HepG2 (cell line): ENCODE measurements around the gene IGFBP6. TPM values are rescaled to one million over a fixed set of nuclear protein-coding genes. Genes with fewer than 3 reads are reported as not detected.

ENCODE experiments used
- ATAC-seq: fragments of 200-7000 bp; cut with Tn5 transposase; 3 replicates; pipeline ENCODE4 v1.9.1; 2020; ENCODE audit warnings: mild to moderate bottlenecking, moderate library complexity
- BruUV-seq: library from RNA; stranded (reverse); fragments of 400-500 nt; replicated peaks from 2 replicates; lab custom pipeline; 2021; lab: Mats Ljungman, UMichigan
- CTCF ChIA-PET: fragments of 300-600 bp; formaldehyde crosslinking; extraction: SDS; loops from one replicate; lab custom pipeline; 2021; ENCODE audit warnings: low total read pairs, inconsistent platforms, low intra/inter-chr PET ratio; lab: Yijun Ruan, JAX
- POLR2A ChIA-PET: fragments of 350-600 bp; sonication (Branson Sonifier 250); formaldehyde crosslinking; loops from one replicate; lab custom pipeline; 2020; ENCODE audit warnings: antibody characterized with exemption, inconsistent platforms; lab: Yijun Ruan, JAX
- DNase-seq: peaks from one replicate; pipeline ENCODE4 v3.0.0-alpha.2; 2015; ENCODE audit warnings: low spot score
- FAIRE-seq: peaks from 3 replicates; lab custom pipeline; 2011; peaks lifted over from hg19 to GRCh38; lab: Jason Lieb, UNC
- H2AFZ ChIP-seq: one replicate; pipeline ENCODE4 v1.6.1; 2011; ENCODE audit warnings: low read length, inconsistent platforms
- H3K27ac ChIP-seq: fragments of 300-600 bp; 3 replicates; pipeline ENCODE4 v1.8.0; 2011; ENCODE audit warnings: mixed run types, mild to moderate bottlenecking, mixed read lengths, low read length, inconsistent platforms; ENCODE audit not compliant: insufficient read depth; ENCODE audit errors: extremely low read length
- H3K27me3 ChIP-seq, 2 experiments: fragments of 200-600 bp in 1 of 2; 2 replicates in 1 of 2; 3 replicates in 1 of 2; pipeline versions ENCODE4 v1.6.0 to v1.8.0; 2011; ENCODE audit warnings: low read length in 2 of 2, mild to moderate bottlenecking in 2 of 2, moderate library complexity in 2 of 2, inconsistent platforms in 1 of 2; ENCODE audit not compliant: insufficient read depth in 2 of 2, control insufficient read depth in 1 of 2
- H3K36me3 ChIP-seq, 2 experiments: fragments of 200-600 bp in 1 of 2; replicated peaks in 1 of 2; 2 replicates in 1 of 2; 3 replicates in 1 of 2; pipeline versions ENCODE4 v1.5.1 to v1.8.0; 2011; ENCODE audit warnings: low read length in 2 of 2, inconsistent platforms in 1 of 2; ENCODE audit not compliant: insufficient read depth in 2 of 2, control insufficient read depth in 1 of 2
- H3K4me1 ChIP-seq: 2 replicates; pipeline ENCODE4 v1.5.1; 2012; ENCODE audit warnings: low read length, inconsistent platforms; ENCODE audit not compliant: insufficient read depth
- H3K4me2 ChIP-seq: 2 replicates; pipeline ENCODE4 v1.6.0; 2011; ENCODE audit warnings: low read depth, low read length, inconsistent platforms
- H3K4me3 ChIP-seq, 3 experiments: fragments of 200-600 bp in 1 of 3; sonication (generic), shearing (Covaris generic) in 1 of 3; replicated peaks in 1 of 3; 2 replicates each; pipeline ENCODE4 v1.5.1; 2011 to 2016; ENCODE audit warnings: low read length in 3 of 3, inconsistent platforms in 2 of 3, low read depth in 2 of 3, mild to moderate bottlenecking in 2 of 3, control low read depth in 1 of 3, mixed read lengths in 1 of 3; ENCODE audit not compliant: insufficient read depth in 1 of 3
- H3K79me2 ChIP-seq: one replicate; pipeline ENCODE4 v1.6.1; 2011; ENCODE audit warnings: low read length, inconsistent platforms; ENCODE audit not compliant: insufficient read depth
- H3K9ac ChIP-seq: 2 replicates; pipeline ENCODE4 v1.6.0; 2011; ENCODE audit warnings: mild to moderate bottlenecking, low read depth, low read length, inconsistent platforms; ENCODE audit not compliant: insufficient read depth
- H3K9me3 ChIP-seq: 2 replicates; pipeline ENCODE4 v1.5.1; 2012; ENCODE audit warnings: mild to moderate bottlenecking, low read length
- H4K20me1 ChIP-seq: 2 replicates; pipeline ENCODE4 v1.6.0; 2011; ENCODE audit warnings: inconsistent platforms, mild to moderate bottlenecking, low read length, moderate library complexity; ENCODE audit not compliant: insufficient read depth
- ELF3 ChIP-seq: IDR thresholded peaks from 2 replicates; pipeline ENCODE4 v1.6.1; 2016; ENCODE audit warnings: missing genetic modification reagents, missing compliant biosample characterization
- MAF1 ChIP-seq: sonication (generic); formaldehyde crosslinking; IDR thresholded peaks from 2 replicates; pipeline ENCODE4 v1.5.0; 2020; ENCODE audit warnings: missing genetic modification reagents, borderline replicate concordance
- NFRKB ChIP-seq: fragments of 450-650 bp; IDR thresholded peaks from 2 replicates; pipeline ENCODE4 v1.6.1; 2017
- PRDM15 ChIP-seq: sonication (generic); formaldehyde crosslinking; IDR thresholded peaks from 2 replicates; pipeline ENCODE4 v1.4.0; 2020; ENCODE audit warnings: missing genetic modification reagents
- ZNF331 ChIP-seq: sonication (generic); formaldehyde crosslinking; IDR thresholded peaks from 2 replicates; pipeline ENCODE4 v1.4.0; 2020; ENCODE audit warnings: missing genetic modification reagents
- ZNF335 ChIP-seq: sonication (generic); formaldehyde crosslinking; IDR thresholded peaks from 2 replicates; pipeline ENCODE4 v1.4.0; 2020; ENCODE audit warnings: missing genetic modification reagents
- ZNF550 ChIP-seq: sonication (generic); formaldehyde crosslinking; IDR thresholded peaks from 2 replicates; pipeline ENCODE4 v1.4.0; 2020; ENCODE audit warnings: mild to moderate bottlenecking, missing genetic modification reagents, borderline replicate concordance
- ZNF777 ChIP-seq: sonication (generic); formaldehyde crosslinking; IDR thresholded peaks from 2 replicates; pipeline ENCODE4 v1.4.0; 2020; ENCODE audit warnings: missing genetic modification reagents
- WGBS: methylation state at CpG from one replicate; pipeline ENCODE4 v1.1.6; 2017; ENCODE audit warnings: low lambda C conversion rate; 5-methylcytosine and 5-hydroxymethylcytosine counted together
- in situ Hi-C: cut with HindIII; loops from 2 replicates; pipeline ENCODE4 v1.10.0; 2017; ENCODE audit warnings: low pct_unique_long_range_greater_than_20kb; ENCODE audit not compliant: extremely low pct_ligation_motif_present
- intact Hi-C: fragments of 100-400 bp; cut with micrococcal nuclease; formaldehyde crosslinking; loops from one replicate; pipeline ENCODE4 v1.10.0; 2022; ENCODE audit not compliant: unreplicated experiment
- polyA plus RNA-seq, 8 experiments: library from polyadenylated mRNA; depleted of rRNA in 3 of 8; stranded (reverse) in 7 of 8; unstranded in 1 of 8; fragments of >200 nt; fragmentation: Illumina TruSeq in 4 of 8; extraction: Trizol in 4 of 8; gene quantifications; 2 replicates each; pipeline versions ENCODE4 v1.2.1 to v1.2.3, GENCODE V29; 2011 to 2016; ENCODE audit warnings: low read depth in 4 of 8, missing spikeins in 1 of 8, mixed read lengths in 1 of 8; ENCODE audit not compliant: insufficient read depth in 1 of 8
- total RNA-seq, 5 experiments: library from RNA; depleted of rRNA; stranded (reverse); fragments of >200 nt; fragmentation: Illumina TruSeq; extraction: Trizol; gene quantifications; 2 replicates each; pipeline ENCODE4 v1.2.3, GENCODE V29; 2016; ENCODE audit warnings: low read depth in 1 of 5
- TF ChIP-seq, protein P1 (sequence below): sonication (generic); formaldehyde crosslinking; IDR thresholded peaks from 2 replicates; pipeline ENCODE4 v1.4.0; 2020; ENCODE audit warnings: missing genetic modification reagents
- TF ChIP-seq, protein P2 (sequence below): sonication (generic); formaldehyde crosslinking; IDR thresholded peaks from 2 replicates; pipeline ENCODE4 v1.4.0; 2020; ENCODE audit warnings: missing genetic modification reagents

Gene IGFBP6
- total and polyA plus RNA-seq, 2 of the 13 experiments (the other 11 are each of a cell fraction or from before 2014, with no cell fraction given) = 3.9 to 25.2 TPM

- in situ Hi-C loops = no loop called here
- no peak for FAIRE-seq
These were observed 26.3 kb downstream of the IGFBP6 start for GRCh38 chr12:53123578-53124351.

More at GRCh38 chr12:53123578-53124351, 26.3 kb downstream of the IGFBP6 start:
- intact Hi-C loops = no loop called here
- Histone ChIP-seq H2AFZ (no peak overlapping the region), H4K20me1 (no peaks in the 10 kb centered on the region), H3K36me3 (peaks cover 15 to 27% of the 10 kb centered on the region in 2 experiments; a peak in 4 of 5 replicates), H3K4me2 (no peak overlapping the region), H3K27me3 (no peaks in the 10 kb centered on the region)
- 100% methylated on average over 9 of the region's 16 CpGs for WGBS
- POLR2A ChIA-PET = no interaction called here
- CTCF ChIA-PET = no interaction called here
- no peak for DNase-seq
- TF ChIP-seq MAF1 (CRISPR knock-in tag) (no peak), ZNF550 (CRISPR knock-in tag) (no peak), ZNF777 (CRISPR knock-in tag) (no peak), ELF3 (CRISPR knock-in tag) (no peak), ZNF335 (no peak), NFRKB (no peak), PRDM15 (CRISPR knock-in tag) (no peak), ZNF331 (no peak)
- TF ChIP-seq, protein P1, sequence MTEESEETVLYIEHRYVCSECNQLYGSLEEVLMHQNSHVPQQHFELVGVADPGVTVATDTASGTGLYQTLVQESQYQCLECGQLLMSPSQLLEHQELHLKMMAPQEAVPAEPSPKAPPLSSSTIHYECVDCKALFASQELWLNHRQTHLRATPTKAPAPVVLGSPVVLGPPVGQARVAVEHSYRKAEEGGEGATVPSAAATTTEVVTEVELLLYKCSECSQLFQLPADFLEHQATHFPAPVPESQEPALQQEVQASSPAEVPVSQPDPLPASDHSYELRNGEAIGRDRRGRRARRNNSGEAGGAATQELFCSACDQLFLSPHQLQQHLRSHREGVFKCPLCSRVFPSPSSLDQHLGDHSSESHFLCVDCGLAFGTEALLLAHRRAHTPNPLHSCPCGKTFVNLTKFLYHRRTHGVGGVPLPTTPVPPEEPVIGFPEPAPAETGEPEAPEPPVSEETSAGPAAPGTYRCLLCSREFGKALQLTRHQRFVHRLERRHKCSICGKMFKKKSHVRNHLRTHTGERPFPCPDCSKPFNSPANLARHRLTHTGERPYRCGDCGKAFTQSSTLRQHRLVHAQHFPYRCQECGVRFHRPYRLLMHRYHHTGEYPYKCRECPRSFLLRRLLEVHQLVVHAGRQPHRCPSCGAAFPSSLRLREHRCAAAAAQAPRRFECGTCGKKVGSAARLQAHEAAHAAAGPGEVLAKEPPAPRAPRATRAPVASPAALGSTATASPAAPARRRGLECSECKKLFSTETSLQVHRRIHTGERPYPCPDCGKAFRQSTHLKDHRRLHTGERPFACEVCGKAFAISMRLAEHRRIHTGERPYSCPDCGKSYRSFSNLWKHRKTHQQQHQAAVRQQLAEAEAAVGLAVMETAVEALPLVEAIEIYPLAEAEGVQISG (CRISPR knock-in tag) = no peak
- TF ChIP-seq, protein P2, sequence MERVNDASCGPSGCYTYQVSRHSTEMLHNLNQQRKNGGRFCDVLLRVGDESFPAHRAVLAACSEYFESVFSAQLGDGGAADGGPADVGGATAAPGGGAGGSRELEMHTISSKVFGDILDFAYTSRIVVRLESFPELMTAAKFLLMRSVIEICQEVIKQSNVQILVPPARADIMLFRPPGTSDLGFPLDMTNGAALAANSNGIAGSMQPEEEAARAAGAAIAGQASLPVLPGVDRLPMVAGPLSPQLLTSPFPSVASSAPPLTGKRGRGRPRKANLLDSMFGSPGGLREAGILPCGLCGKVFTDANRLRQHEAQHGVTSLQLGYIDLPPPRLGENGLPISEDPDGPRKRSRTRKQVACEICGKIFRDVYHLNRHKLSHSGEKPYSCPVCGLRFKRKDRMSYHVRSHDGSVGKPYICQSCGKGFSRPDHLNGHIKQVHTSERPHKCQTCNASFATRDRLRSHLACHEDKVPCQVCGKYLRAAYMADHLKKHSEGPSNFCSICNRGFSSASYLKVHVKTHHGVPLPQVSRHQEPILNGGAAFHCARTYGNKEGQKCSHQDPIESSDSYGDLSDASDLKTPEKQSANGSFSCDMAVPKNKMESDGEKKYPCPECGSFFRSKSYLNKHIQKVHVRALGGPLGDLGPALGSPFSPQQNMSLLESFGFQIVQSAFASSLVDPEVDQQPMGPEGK (CRISPR knock-in tag) = no peak
- TF ChIP-seq, all 625 proteins: peak for 0
- BruUV-seq = no TSS peak
- no peak overlapping the region for H3K4me3 ChIP-seq
- no peak overlapping the region for H3K27ac ChIP-seq
- H3K4me1 ChIP-seq = peaks cover 6% of the 10 kb centered on the region; the same call in 1 of the 2 replicates
- no peak; the same call in 2 of the 3 replicates for ATAC-seq
- no peaks in the 10 kb centered on the region for H3K9me3 ChIP-seq
- H3K79me2 ChIP-seq = no peaks in the 10 kb centered on the region
- H3K9ac ChIP-seq = no peak overlapping the region
